ENCODE results near the gene MBNL3.
"Not testable (repeated sequence)": the region's sequence is repeated elsewhere in the genome, so short reads cannot be mapped to it uniquely, and the experiment has no call there.

Gene MBNL3

GRCh38 chrX:132474544-132475248 lies 14.1 kb downstream of the MBNL3 start:
- no peak for DNase-seq

GRCh38 chrX:132472397-132472796 lies 16.4 kb downstream of the MBNL3 start:
- no peak for DNase-seq

GRCh38 chrX:132470831-132471230 lies 18.0 kb downstream of the MBNL3 start:
- no peak for DNase-seq

GRCh38 chrX:132470179-132470578 lies 18.7 kb downstream of the MBNL3 start:
- no peak for DNase-seq

- no peak for DNase-seq
These were observed 20.4 kb downstream of the MBNL3 start for GRCh38 chrX:132468454-132468853.

- DNase-seq, result no peak
These were observed 20.8 kb downstream of the MBNL3 start for GRCh38 chrX:132467989-132468388.

- DNase-seq, result no peak
These were observed 21.8 kb downstream of the MBNL3 start for GRCh38 chrX:132467026-132467425.

- DNase-seq, result no peak
These were observed 25.4 kb downstream of the MBNL3 start for GRCh38 chrX:132463411-132463810.

GRCh38 chrX:132461886-132462285 lies 27.0 kb downstream of the MBNL3 start:
- DNase-seq, result no peak

GRCh38 chrX:132452911-132453550 lies 35.8 kb downstream of the MBNL3 start:
- DNase-seq, result no peak

GRCh38 chrX:132445909-132446308 lies 42.9 kb downstream of the MBNL3 start:
- DNase-seq, result not testable (repeated sequence)

GRCh38 chrX:132444936-132445335 lies 43.9 kb downstream of the MBNL3 start:
- DNase-seq, result no peak

GRCh38 chrX:132443196-132444135 lies 45.4 kb downstream of the MBNL3 start:
- no peak for DNase-seq

- no peak for DNase-seq
These were observed 46.1 kb downstream of the MBNL3 start for GRCh38 chrX:132442691-132443090.

- DNase-seq, result no peak
These were observed 53.6 kb downstream of the MBNL3 start for GRCh38 chrX:132435222-132435621.

GRCh38 chrX:132433551-132433950 lies 55.3 kb downstream of the MBNL3 start:
- DNase-seq, result no peak

GRCh38 chrX:132433001-132433400 lies 55.8 kb downstream of the MBNL3 start:
- DNase-seq, result no peak

GRCh38 chrX:132428896-132429295 lies 59.9 kb downstream of the MBNL3 start:
- DNase-seq, result no peak

- DNase-seq, result no peak
These were observed 62.0 kb downstream of the MBNL3 start for GRCh38 chrX:132426695-132427281.

- no peak for DNase-seq
These were observed 63.0 kb downstream of the MBNL3 start for GRCh38 chrX:132425744-132426318.

GRCh38 chrX:132423323-132423722 lies 65.5 kb downstream of the MBNL3 start:
- no peak for DNase-seq

- no peak for DNase-seq
These were observed 73.8 kb downstream of the MBNL3 start for GRCh38 chrX:132415012-132415411.

GRCh38 chrX:132414404-132414803 lies 74.4 kb downstream of the MBNL3 start:
- no peak for DNase-seq

Measured in NCI-H1436 treated with DMSO at 0.1 percent for 48 hours (cell line).